Lower lobe of right lung (tissue), 2 donors: ENCODE measurements around the gene KIAA1755. TPM values are rescaled to one million over a fixed set of nuclear protein-coding genes. Genes with fewer than 3 reads are reported as not detected.

Experiments used
- ATAC-seq, 2 donors: fragments of 200-7000 bp; cut with Tn5 transposase; one replicate each; pipeline ENCODE4 v1.9.1; 2020 to 2022; ENCODE audit warnings: mild to moderate bottlenecking in 2 of 2, moderate library complexity in 2 of 2
- DNase-seq: peaks from one replicate; pipeline ENCODE4 v3.0.0-alpha.2; 2020
- H3K27ac ChIP-seq: fragments of 200-600 bp; one replicate; pipeline ENCODE4 v1.8.0; 2022
- H3K27me3 ChIP-seq: fragments of 200-600 bp; one replicate; pipeline ENCODE4 v1.8.0; 2022; ENCODE audit warnings: low read depth
- H3K36me3 ChIP-seq: fragments of 200-600 bp; one replicate; pipeline ENCODE4 v1.8.0; 2022; ENCODE audit warnings: mild to moderate bottlenecking
- H3K4me1 ChIP-seq: fragments of 200-600 bp; one replicate; pipeline ENCODE4 v1.8.0; 2022
- H3K4me3 ChIP-seq: fragments of 200-600 bp; one replicate; pipeline ENCODE4 v1.8.0; 2022; ENCODE audit warnings: mild to moderate bottlenecking
- H3K9me3 ChIP-seq: fragments of 200-600 bp; one replicate; pipeline ENCODE4 v1.8.0; 2022
- CTCF ChIP-seq: fragments of 200-600 bp; IDR thresholded peaks from one replicate; pipeline ENCODE4 v1.8.0; 2022; ENCODE audit warnings: antibody characterized with exemption, mild to moderate bottlenecking
- intact Hi-C: fragments of 100-400 bp; cut with DNase I; formaldehyde crosslinking; loops from one replicate; pipeline ENCODE4 v1.11.0; 2022
- total RNA-seq: library from RNA; stranded (reverse); fragmentation: NEBNext Ultra II Directional; extraction: Animal tissue kit (Norgen Biotek cat#: 25700); gene quantifications from one replicate; pipeline ENCODE4 v1.2.1, GENCODE V29; 2021
- donor health status: DM: no; HTN: yes; CAD: no; lungs with severe emphysema.

The KIAA1755 gene
- total RNA-seq, 1 donor from 2014 or later: 1.3 TPM

GRCh38 chr20:38245753-38246152 lies 14.8 kb downstream of the KIAA1755 start:
- intact Hi-C loops: no loop called here
- Histone ChIP-seq H3K27me3 (no peaks in the 10 kb centered on the region), H3K4me3 (no peak overlapping the region), H3K9me3 (peaks cover 27% of the 10 kb centered on the region), H3K27ac (no peak overlapping the region), H3K36me3 (no peaks in the 10 kb centered on the region), H3K4me1 (no peaks in the 10 kb centered on the region)
- TF ChIP-seq CTCF: no peak
- no peak for ATAC-seq
- DNase-seq: no peak

- H3K27me3 ChIP-seq: peaks cover 5% of the 10 kb centered on the region
- ATAC-seq: no peak
- H3K36me3 ChIP-seq: no peaks in the 10 kb centered on the region
- H3K27ac ChIP-seq: no peak overlapping the region
- no peak overlapping the region for H3K4me3 ChIP-seq
- peaks cover 27% of the 10 kb centered on the region for H3K9me3 ChIP-seq
- DNase-seq: no peak
- H3K4me1 ChIP-seq: no peaks in the 10 kb centered on the region
- no peak for TF ChIP-seq CTCF
- intact Hi-C loops: no loop called here
Observed at GRCh38 chr20:38243709-38244020, 16.9 kb downstream of the KIAA1755 start.

- Histone ChIP-seq H3K36me3 (no peaks in the 10 kb centered on the region), H3K27ac (no peak overlapping the region), H3K9me3 (peaks cover 27% of the 10 kb centered on the region), H3K27me3 (peaks cover 8% of the 10 kb centered on the region), H3K4me1 (no peaks in the 10 kb centered on the region), H3K4me3 (no peak overlapping the region)
- intact Hi-C loops: no loop called here
- no peak for DNase-seq
- ATAC-seq: no peak
- peak; percentile 22 for TF ChIP-seq CTCF
Observed at GRCh38 chr20:38242848-38243708, 17.5 kb downstream of the KIAA1755 start.

- no peak overlapping the region for H3K27ac ChIP-seq
- H3K9me3 ChIP-seq: peaks cover 27% of the 10 kb centered on the region
- ATAC-seq (no peak), DNase-seq (no peak)
- no peaks in the 10 kb centered on the region for H3K36me3 ChIP-seq
- H3K27me3 ChIP-seq: peaks cover 11% of the 10 kb centered on the region
- intact Hi-C loops: no loop called here
- H3K4me1 ChIP-seq: no peaks in the 10 kb centered on the region
- TF ChIP-seq CTCF: no peak
- H3K4me3 ChIP-seq: no peak overlapping the region
Observed at GRCh38 chr20:38241201-38241600, 19.3 kb downstream of the KIAA1755 start.

GRCh38 chr20:38239441-38239840 lies 21.1 kb downstream of the KIAA1755 start:
- Histone ChIP-seq H3K4me1 (no peaks in the 10 kb centered on the region), H3K9me3 (peaks cover 27% of the 10 kb centered on the region), H3K4me3 (no peak overlapping the region), H3K27me3 (peaks cover 11% of the 10 kb centered on the region), H3K36me3 (no peaks in the 10 kb centered on the region), H3K27ac (no peak overlapping the region)
- no peak for TF ChIP-seq CTCF
- peak in 1 of 2 donors; percentile 23 for ATAC-seq
- DNase-seq: no peak
- intact Hi-C loops: no loop called here
